Epithelial cell of prostate (primary cell): ENCODE results near the gene PITX3.
"Not testable (repeated sequence)": the region's sequence is repeated elsewhere in the genome, so short reads cannot be mapped to it uniquely, and the experiment has no call there.

Source experiments
- DNase-seq: peaks from one replicate; pipeline ENCODE4 v3.0.0-alpha.2; 2011; ENCODE audit warnings: low read depth, low spot score
- H3K27ac ChIP-seq: fragments of 450-650 bp; 2 replicates; pipeline ENCODE4 v1.5.1; 2017; ENCODE audit warnings: mild to moderate bottlenecking

PITX3 gene

GRCh38 chr10:102261842-102262241 is 20.5 kb upstream of the PITX3 start:
- no peak overlapping the region for H3K27ac ChIP-seq

GRCh38 chr10:102261196-102261595 is 19.9 kb upstream of the PITX3 start:
- H3K27ac ChIP-seq = no peak overlapping the region

More at GRCh38 chr10:102261842-102262241, 20.5 kb upstream of the PITX3 start:
- DNase-seq = no peak

GRCh38 chr10:102255404-102255803 is 14.1 kb upstream of the PITX3 start:
- no peak for DNase-seq
- no peak overlapping the region for H3K27ac ChIP-seq

More at GRCh38 chr10:102261196-102261595, 19.9 kb upstream of the PITX3 start:
- DNase-seq = no peak

- no peak overlapping the region for H3K27ac ChIP-seq
- no peak for DNase-seq
Observed at GRCh38 chr10:102254426-102254825, 13.1 kb upstream of the PITX3 start.

- H3K27ac ChIP-seq, DNase-seq: not testable (repeated sequence)
Observed at GRCh38 chr10:102252508-102252907, 11.2 kb upstream of the PITX3 start.

- H3K27ac ChIP-seq = no peak overlapping the region
- no peak for DNase-seq
Observed at GRCh38 chr10:102247734-102248133, 6.4 kb upstream of the PITX3 start.

- DNase-seq = no peak
Observed at GRCh38 chr10:102246261-102246660, 4.9 kb upstream of the PITX3 start.

GRCh38 chr10:102245932-102246251 is 4.6 kb upstream of the PITX3 start:
- H3K27ac ChIP-seq = peak overlapping the region; percentile 78
- DNase-seq = no peak

More at GRCh38 chr10:102246261-102246660, 4.9 kb upstream of the PITX3 start:
- H3K27ac ChIP-seq = peak overlapping the region; percentile 78

- DNase-seq = peak; percentile 99
- H3K27ac ChIP-seq = peak within 1 kb of the TSS; percentile 78
Observed at GRCh38 chr10:102245082-102245931, 4.0 kb upstream of the PITX3 start, which contains the start of gene GBF1. TSS of gene GBF1 (plus strand) at chr10:102245532. CDS start at chr10:102258939, 13,407 bp downstream.

GRCh38 chr10:102243309-102243708 is 2.0 kb upstream of the PITX3 start:
- no peak for DNase-seq
- no peak overlapping the region for H3K27ac ChIP-seq

- H3K27ac ChIP-seq = no peak overlapping the region
- no peak for DNase-seq
Observed at GRCh38 chr10:102242118-102242485, 790 bp upstream of the PITX3 start.

GRCh38 chr10:102241032-102241443 is 274 bp downstream of the PITX3 start:
- DNase-seq = no peak
- H3K27ac ChIP-seq = no peak overlapping the region

GRCh38 chr10:102240467-102241031 is 763 bp downstream of the PITX3 start:
- no peak overlapping the region for H3K27ac ChIP-seq
- no peak for DNase-seq

- no peak for DNase-seq
- no peak overlapping the region for H3K27ac ChIP-seq
Observed at GRCh38 chr10:102237711-102238252, 3.5 kb downstream of the PITX3 start.

GRCh38 chr10:102236006-102236405 is 5.3 kb downstream of the PITX3 start:
- DNase-seq = no peak
- H3K27ac ChIP-seq = no peak overlapping the region

- H3K27ac ChIP-seq = no peak overlapping the region
- DNase-seq = peak; percentile 56
Observed at GRCh38 chr10:102235598-102235920, 5.8 kb downstream of the PITX3 start.

GRCh38 chr10:102234888-102235597 is 6.3 kb downstream of the PITX3 start:
- no peak overlapping the region for H3K27ac ChIP-seq
- no peak for DNase-seq

- H3K27ac ChIP-seq = no peak overlapping the region
- no peak for DNase-seq
Observed at GRCh38 chr10:102233997-102234396, 7.3 kb downstream of the PITX3 start.

GRCh38 chr10:102231357-102232318 is 9.7 kb downstream of the PITX3 start:
- DNase-seq = no peak
- H3K27ac ChIP-seq = no peak overlapping the region

GRCh38 chr10:102230861-102231356 is 10.4 kb downstream of the PITX3 start:
- no peak for DNase-seq
- no peak overlapping the region for H3K27ac ChIP-seq
